Heart right ventricle (tissue), 16 donors: ENCODE measurements around the gene MESD. TPM values are rescaled to one million over a fixed set of nuclear protein-coding genes. Genes with fewer than 3 reads are reported as not detected.

ENCODE experiments used
- ATAC-seq, 8 donors: fragments of 200-7000 bp; cut with Tn5 transposase; one replicate each; pipeline ENCODE4 v1.9.1; 2020; ENCODE audit warnings: mild to moderate bottlenecking in 8 of 8, moderate library complexity in 8 of 8, moderate number of reproducible peaks in 1 of 8
- DNase-seq, 2 donors: peaks; one replicate each; pipeline ENCODE4 v3.0.0-alpha.2; 2020
- H3K27ac ChIP-seq, 10 donors: fragments of 200-600 bp; sonication (generic) in 2 of 10; one replicate each; pipeline versions ENCODE4 v1.5.0 to v1.8.0; 2020 to 2022; ENCODE audit warnings: mild to moderate bottlenecking in 3 of 10
- H3K27me3 ChIP-seq, 7 donors: fragments of 200-600 bp; one replicate each; pipeline ENCODE4 v1.8.0; 2021 to 2022; ENCODE audit warnings: mild to moderate bottlenecking in 2 of 7
- H3K36me3 ChIP-seq, 9 donors: fragments of 200-600 bp; sonication (generic) in 1 of 9; one replicate each; pipeline versions ENCODE4 v1.5.0 to v1.8.0; 2020 to 2022; ENCODE audit warnings: mild to moderate bottlenecking in 2 of 9
- H3K4me1 ChIP-seq, 9 donors: fragments of 200-600 bp; sonication (generic) in 1 of 9; one replicate each; pipeline versions ENCODE4 v1.5.0 to v1.8.0; 2020 to 2022; ENCODE audit warnings: mild to moderate bottlenecking in 4 of 9
- H3K4me3 ChIP-seq, 10 donors: fragments of 200-600 bp; sonication (generic) in 2 of 10; one replicate each; pipeline versions ENCODE4 v1.5.0 to v1.8.0; 2020 to 2022; ENCODE audit warnings: mild to moderate bottlenecking in 7 of 10, moderate library complexity in 2 of 10
- H3K9me3 ChIP-seq, 11 donors: fragments of 200-600 bp in 10 of 11; sonication (generic) in 2 of 11; one replicate each; pipeline versions ENCODE4 v1.5.0 to v1.8.0; 2013 to 2022; ENCODE audit warnings: mild to moderate bottlenecking in 2 of 11, control low read depth in 1 of 11, moderate library complexity in 1 of 11
- WGBS, 2 donors: extraction: QIAGEN DNeasy Blood & Tissue Kit; methylation state at CpG; one replicate each; pipeline ENCODE4 v1.1.7; 2013; ENCODE audit warnings: inconsistent platforms in 1 of 2; 5-methylcytosine and 5-hydroxymethylcytosine counted together
- intact Hi-C, 10 donors: fragments of 100-400 bp; cut with DNase I; formaldehyde crosslinking; loops; one replicate each; pipeline versions ENCODE4 v1.11.1 to v1.14.2; 2022
- polyA plus RNA-seq, 2 donors: library from polyadenylated mRNA; stranded (reverse); fragments of 200-250 nt; gene quantifications; one replicate each; pipeline ENCODE4 v1.2.3, GENCODE V29; 2013
- total RNA-seq, 10 donors: library from RNA; stranded (reverse); fragmentation: NEBNext Ultra II Directional in 3 of 10; extraction: Animal tissue kit (Norgen Biotek cat#: 25700) in 3 of 10; gene quantifications; one replicate each; pipeline versions ENCODE4 v1.2.1 to v1.2.4, GENCODE V29; 2021 to 2023
- TF ChIP-seq, protein P1 (sequence below), 9 donors: fragments of 200-600 bp; sonication (generic) in 2 of 9; IDR thresholded peaks; one replicate each; pipeline versions ENCODE4 v1.5.0 to v1.8.0; 2021 to 2022; ENCODE audit warnings: antibody characterized with exemption in 9 of 9, mild to moderate bottlenecking in 5 of 9, moderate library complexity in 1 of 9
- donor health status: Arrhythmogenic right ventricular cardiomyopathy.
- donor health status: ischemic (EF 13 %, LVEDD 7.1; RV severe dilation, severe dysfunction).
- donor health status: healthy with polysubstance abuse.
- donor health status: DM: no; HTN: yes; CAD: no.
- donor health status: DM: no; HTN: no; CAD: no.
- donor health status: ischemic (EF 25% LVEDD 6.9; RV normal size, moderate dysfunction).
- donor health status: ischemic (EF 25% LVEDD 5.7; RV mildly dilated, moderate dysfunction).
- donor health status: healthy.
- donor health status: DM: yes; HTN: yes; CAD: no.
- donor health status: Ischemic cardiomyopathy.
- donor health status: ischemic (EF 35%, LVEDD 5.7; RV mildly dilated, moderate dysfunction).
- donor health status: nonischemic (EF 11% LVEDD 7.7; RV severe dilation, severe dysfunction).
- donor health status: DM: yes; HTN: yes; CAD: no.
- donor health status: PGD.
- donor health status: ischemic (EF 29% LVEDD 5.4; RV normal size, mild dysfunction).
- donor health status: nonischemic (EF 23%, LVEDD 6.1; RV moderate dilation, normal function).

The MESD gene
- total and polyA plus RNA-seq, 12 donors = 11.1 to 17.6 (median 14.7) TPM

DNA sequence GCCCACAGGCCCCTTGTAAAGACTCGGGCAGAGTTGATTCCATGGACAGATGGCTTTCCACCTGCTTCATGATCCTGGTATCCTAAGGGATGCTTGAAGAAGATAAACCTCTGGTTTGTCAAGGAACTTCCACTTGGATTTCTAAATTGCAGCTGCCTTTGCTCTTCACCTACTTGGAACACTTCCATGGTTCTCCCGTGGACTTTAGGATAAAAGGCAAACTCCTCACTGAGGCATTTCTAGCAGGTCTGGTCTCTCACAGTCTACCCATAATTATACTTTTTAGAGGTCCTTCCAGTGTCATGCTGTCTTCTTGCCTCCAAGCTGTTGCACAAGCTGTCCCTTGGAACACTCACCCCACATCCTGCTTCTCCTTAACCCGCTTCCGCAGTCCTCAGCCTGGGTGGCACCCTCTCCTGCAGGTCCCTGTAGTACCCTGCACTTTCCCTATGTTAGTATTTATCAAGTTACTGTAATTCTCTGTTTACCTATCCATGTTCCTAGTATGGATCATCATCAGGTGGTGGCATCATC lies 23.8 kb upstream of the MESD start:
- Histone ChIP-seq H3K27ac (no peak overlapping the region), H3K36me3 (no peaks in the 10 kb centered on the region), H3K9me3 (no peaks in the 10 kb centered on the region), H3K27me3 (no peaks in the 10 kb centered on the region), H3K4me3 (no peak overlapping the region), H3K4me1 (peaks cover 10 to 83% (median 50%) of the 10 kb centered on the region in 9 donors)
- intact Hi-C loops = no loop called here
- 79 to 83% methylated on average over 4 of the region's 4 CpGs for WGBS, 2 donors
- ATAC-seq (no peak), DNase-seq (no peak)
- TF ChIP-seq, protein P1, sequence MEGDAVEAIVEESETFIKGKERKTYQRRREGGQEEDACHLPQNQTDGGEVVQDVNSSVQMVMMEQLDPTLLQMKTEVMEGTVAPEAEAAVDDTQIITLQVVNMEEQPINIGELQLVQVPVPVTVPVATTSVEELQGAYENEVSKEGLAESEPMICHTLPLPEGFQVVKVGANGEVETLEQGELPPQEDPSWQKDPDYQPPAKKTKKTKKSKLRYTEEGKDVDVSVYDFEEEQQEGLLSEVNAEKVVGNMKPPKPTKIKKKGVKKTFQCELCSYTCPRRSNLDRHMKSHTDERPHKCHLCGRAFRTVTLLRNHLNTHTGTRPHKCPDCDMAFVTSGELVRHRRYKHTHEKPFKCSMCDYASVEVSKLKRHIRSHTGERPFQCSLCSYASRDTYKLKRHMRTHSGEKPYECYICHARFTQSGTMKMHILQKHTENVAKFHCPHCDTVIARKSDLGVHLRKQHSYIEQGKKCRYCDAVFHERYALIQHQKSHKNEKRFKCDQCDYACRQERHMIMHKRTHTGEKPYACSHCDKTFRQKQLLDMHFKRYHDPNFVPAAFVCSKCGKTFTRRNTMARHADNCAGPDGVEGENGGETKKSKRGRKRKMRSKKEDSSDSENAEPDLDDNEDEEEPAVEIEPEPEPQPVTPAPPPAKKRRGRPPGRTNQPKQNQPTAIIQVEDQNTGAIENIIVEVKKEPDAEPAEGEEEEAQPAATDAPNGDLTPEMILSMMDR (IDR thresholded peaks at IDR 0.05) = no peak

DNA sequence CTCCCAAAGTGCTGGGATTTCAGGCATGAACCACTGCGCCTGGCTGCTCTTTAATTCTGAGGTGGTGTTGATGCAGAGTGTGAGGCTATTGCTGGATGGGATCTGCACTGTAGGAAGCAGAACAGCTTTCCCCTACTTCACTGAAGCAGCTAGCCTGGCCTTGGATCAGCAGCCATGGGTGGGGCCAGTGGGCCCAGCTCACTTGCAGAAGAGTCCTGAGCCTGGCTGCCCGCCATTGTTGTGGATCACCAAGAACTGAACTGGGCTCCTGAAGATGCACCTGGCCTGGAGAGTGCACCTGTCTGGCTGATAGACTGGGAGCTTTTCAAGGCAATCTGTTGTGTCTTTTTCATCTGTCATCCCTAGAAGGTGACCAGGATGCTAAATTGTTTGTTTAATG lies 23.0 kb upstream of the MESD start:
- DNase-seq = no peak
- no peaks in the 10 kb centered on the region for H3K27me3 ChIP-seq
- no peak for ATAC-seq
- intact Hi-C loops = no loop called here
- WGBS, 2 donors = 96 to 97% methylated on average over 2 of the region's 2 CpGs
- peaks cover 10 to 92% (median 52%) of the 10 kb centered on the region in 9 donors for H3K4me1 ChIP-seq
- TF ChIP-seq, protein P1 (IDR thresholded peaks at IDR 0.05) = no peak
- H3K27ac ChIP-seq = no peak overlapping the region
- H3K9me3 ChIP-seq = no peaks in the 10 kb centered on the region
- no peak overlapping the region for H3K4me3 ChIP-seq
- no peaks in the 10 kb centered on the region for H3K36me3 ChIP-seq

DNA sequence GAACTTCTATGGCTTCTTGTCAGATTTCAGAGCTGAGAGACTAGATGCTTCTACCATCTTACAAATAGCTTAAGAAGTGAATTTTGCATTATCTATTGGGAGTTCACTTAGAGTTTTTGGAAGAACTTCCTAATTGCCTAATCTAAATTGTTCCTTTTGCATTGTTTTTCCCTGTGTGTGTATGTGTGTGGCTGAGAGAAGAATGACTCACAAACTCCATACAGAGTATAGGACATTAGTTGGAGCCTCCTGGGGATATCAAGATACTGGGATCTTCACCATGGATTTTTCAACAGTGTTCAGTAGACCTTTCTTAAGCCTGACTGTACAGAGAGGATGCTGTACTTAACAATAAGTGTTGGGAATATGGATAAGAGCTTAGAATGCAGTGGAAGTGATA lies 22.0 kb upstream of the MESD start:
- Histone ChIP-seq H3K27ac (no peak overlapping the region), H3K4me1 (peaks cover 7 to 93% (median 45%) of the 10 kb centered on the region in 9 donors), H3K27me3 (no peaks in the 10 kb centered on the region), H3K36me3 (no peaks in the 10 kb centered on the region), H3K4me3 (no peak overlapping the region), H3K9me3 (no peaks in the 10 kb centered on the region)
- DNase-seq (no peak), ATAC-seq (peak in 1 of 8 donors; percentile 32)
- intact Hi-C loops = no loop called here
- TF ChIP-seq, protein P1 (IDR thresholded peaks at IDR 0.05) = no peak

DNA sequence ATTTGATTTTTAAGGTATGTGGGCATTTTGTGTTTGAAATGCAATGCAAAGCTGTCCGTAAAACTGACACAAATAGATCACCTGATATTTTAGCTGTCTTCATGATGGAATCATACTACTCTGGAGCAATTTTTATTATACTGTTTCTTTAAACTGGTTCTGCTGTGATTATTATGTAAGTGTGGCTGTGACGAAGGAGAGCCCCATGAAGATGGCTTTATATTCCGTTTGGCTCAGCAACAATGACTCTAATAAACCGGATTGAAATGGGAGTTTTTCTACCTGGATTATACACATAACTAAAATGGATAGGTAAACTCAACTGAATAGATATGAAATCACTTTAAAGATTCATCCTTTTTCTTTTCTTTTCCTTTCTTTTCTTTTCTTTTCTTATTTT lies 20.5 kb upstream of the MESD start:
- DNase-seq = no peak
- Histone ChIP-seq H3K27ac (no peak overlapping the region), H3K36me3 (peaks cover 0 to 7% (median 0%) of the 10 kb centered on the region in 9 donors), H3K9me3 (no peaks in the 10 kb centered on the region), H3K27me3 (no peaks in the 10 kb centered on the region), H3K4me3 (no peak overlapping the region), H3K4me1 (peaks cover 7 to 93% (median 39%) of the 10 kb centered on the region in 9 donors)
- WGBS, 2 donors = 65 to 71% methylated on average over 4 of the region's 4 CpGs
- TF ChIP-seq, protein P1 (IDR thresholded peaks at IDR 0.05) = no peak
- intact Hi-C loops = no loop called here
- ATAC-seq = no peak
